AG04449 (cell line): Measurements from ENCODE around the gene CDH13.

Source experiments
- CTCF ChIA-PET: fragments of 350-600 bp; formaldehyde crosslinking; extraction: SDS; loops from one replicate; lab custom pipeline; 2021; ENCODE audit warnings: antibody characterized with exemption; lab: Yijun Ruan, JAX
- POLR2A ChIA-PET: fragments of 400-600, 350-600 bp; formaldehyde crosslinking; extraction: SDS; loops from one replicate; lab custom pipeline; 2020; ENCODE audit warnings: antibody characterized with exemption, inconsistent platforms; lab: Yijun Ruan, JAX
- DNase-seq: peaks from one replicate; pipeline ENCODE4 v3.0.0-alpha.2; 2010; ENCODE audit warnings: low read depth, low spot score
- H3K4me3 ChIP-seq: 2 replicates; pipeline ENCODE4 v1.5.1; 2011; ENCODE audit warnings: low read depth, mild to moderate bottlenecking, control low read depth, low read length
- TF ChIP-seq, protein P1 (sequence below): IDR thresholded peaks from one replicate; pipeline ENCODE4 v1.5.1; 2011; ENCODE audit warnings: mild to moderate bottlenecking, moderate library complexity, low read length, control low read depth, inconsistent platforms; ENCODE audit not compliant: insufficient read depth; ENCODE audit errors: missing control alignments

CDH13 gene

DNA sequence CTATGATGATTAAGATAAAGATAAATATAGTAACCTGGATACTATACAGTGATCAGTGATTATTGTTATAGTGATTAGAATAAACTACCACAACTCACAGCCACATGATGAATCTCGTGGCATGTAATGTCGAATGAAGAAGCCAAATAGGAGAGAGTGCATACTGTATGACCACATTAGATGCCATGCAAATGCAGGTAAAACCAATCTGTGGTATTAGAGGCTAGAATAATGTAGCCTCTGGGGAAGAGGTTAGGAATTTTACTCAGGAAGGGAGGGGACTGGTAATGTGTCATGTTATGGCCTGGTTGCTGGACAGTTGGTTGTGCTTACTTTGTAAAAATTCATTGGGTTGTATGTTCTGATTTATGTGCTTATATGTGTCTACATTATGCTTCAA is 402.7 kb downstream of the CDH13 start:
- POLR2A ChIA-PET, result no interaction called here

DNA sequence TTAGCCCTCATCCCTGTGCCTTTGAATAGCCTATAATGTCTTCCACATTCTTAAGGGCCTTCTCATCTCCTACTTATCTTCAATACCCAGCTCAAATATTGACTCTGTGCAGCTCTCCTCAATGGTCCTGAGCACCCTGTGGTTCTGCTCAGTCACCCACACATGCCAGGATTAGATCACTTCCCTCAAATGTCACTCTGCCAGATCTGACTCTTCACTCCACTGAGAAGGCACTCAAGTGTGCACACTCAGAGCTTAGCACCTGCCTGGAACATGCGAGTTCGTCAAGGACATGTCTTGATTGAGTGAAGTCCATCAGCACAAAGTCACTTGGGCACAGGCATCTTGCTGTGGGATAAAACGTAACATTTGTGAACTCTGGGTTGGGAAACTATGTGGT is 404.8 kb downstream of the CDH13 start:
- ChIA-PET POLR2A (no interaction called here), CTCF (no interaction called here)
- DNase-seq, result no peak
- TF ChIP-seq, protein P1, sequence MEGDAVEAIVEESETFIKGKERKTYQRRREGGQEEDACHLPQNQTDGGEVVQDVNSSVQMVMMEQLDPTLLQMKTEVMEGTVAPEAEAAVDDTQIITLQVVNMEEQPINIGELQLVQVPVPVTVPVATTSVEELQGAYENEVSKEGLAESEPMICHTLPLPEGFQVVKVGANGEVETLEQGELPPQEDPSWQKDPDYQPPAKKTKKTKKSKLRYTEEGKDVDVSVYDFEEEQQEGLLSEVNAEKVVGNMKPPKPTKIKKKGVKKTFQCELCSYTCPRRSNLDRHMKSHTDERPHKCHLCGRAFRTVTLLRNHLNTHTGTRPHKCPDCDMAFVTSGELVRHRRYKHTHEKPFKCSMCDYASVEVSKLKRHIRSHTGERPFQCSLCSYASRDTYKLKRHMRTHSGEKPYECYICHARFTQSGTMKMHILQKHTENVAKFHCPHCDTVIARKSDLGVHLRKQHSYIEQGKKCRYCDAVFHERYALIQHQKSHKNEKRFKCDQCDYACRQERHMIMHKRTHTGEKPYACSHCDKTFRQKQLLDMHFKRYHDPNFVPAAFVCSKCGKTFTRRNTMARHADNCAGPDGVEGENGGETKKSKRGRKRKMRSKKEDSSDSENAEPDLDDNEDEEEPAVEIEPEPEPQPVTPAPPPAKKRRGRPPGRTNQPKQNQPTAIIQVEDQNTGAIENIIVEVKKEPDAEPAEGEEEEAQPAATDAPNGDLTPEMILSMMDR, result no peak
- no peak overlapping the region for H3K4me3 ChIP-seq

More for the DNA sequence above, 402.7 kb downstream of the CDH13 start:
- CTCF ChIA-PET, result no interaction called here
- H3K4me3 ChIP-seq, result no peak overlapping the region
- DNase-seq, result no peak
- TF ChIP-seq, protein P1, result no peak

DNA sequence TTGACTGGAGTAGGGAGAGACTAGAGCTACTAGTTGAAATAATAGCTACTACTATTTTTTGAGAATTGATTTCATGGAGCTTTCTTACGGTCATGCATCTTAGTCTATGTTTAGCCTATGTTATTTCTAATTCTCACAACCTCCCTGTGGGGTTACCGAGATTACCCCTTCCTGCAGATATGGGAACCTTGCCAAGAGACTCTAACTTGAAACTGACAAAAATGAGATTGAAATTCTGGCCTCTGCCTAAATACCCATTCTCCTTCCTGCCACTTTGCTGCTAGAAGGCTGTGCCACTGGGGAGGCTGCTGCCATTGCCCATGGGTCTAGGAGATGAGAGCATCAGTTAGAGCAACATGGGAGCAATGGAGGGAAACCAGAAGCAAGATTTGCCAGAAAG is 410.3 kb downstream of the CDH13 start:
- CTCF ChIA-PET, result no interaction called here
- TF ChIP-seq, protein P1, result no peak
- POLR2A ChIA-PET, result no interaction called here
- no peak overlapping the region for H3K4me3 ChIP-seq
- DNase-seq, result no peak

DNA sequence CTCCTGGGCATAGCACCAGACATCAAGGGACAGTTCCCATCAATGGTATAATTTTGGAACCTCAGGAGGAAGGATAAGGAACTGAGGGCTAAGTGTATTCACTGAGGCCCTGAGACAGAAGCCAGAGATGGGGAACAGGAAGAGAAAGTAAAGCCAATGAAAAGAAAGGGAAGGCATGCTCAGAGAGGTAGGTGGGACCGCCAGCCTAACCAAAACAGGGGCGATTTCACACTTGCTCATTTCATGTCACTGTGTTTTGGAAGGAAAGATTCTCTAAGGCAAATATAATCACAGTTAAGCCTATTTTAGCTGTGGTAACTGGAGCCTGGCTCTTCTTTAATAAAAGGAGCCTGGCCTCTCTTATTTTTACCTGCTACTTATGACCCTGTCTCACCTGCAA is 411.1 kb downstream of the CDH13 start:
- ChIA-PET POLR2A (no interaction called here), CTCF (no interaction called here)
- DNase-seq, result no peak
- no peak overlapping the region for H3K4me3 ChIP-seq
- TF ChIP-seq, protein P1, result no peak

DNA sequence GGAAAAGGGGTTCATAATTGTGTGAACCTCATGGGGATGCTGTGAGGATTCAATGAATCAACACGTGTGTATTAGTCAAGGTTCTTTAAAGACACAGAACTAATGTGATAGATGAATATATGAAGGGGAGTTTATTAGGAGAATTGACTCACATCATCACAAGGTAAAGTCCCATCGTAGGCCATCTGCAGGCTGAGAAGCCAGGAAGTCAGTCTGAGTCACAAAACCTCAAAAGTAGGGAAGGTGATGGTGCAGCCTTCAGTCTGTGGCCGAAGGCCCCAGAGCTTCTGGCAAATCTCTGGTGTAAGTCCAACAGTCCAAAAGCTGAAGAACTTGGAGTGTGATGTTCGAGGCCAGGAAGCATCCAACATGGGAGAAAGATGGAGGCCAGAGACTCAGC is 413.4 kb downstream of the CDH13 start:
- no peak overlapping the region for H3K4me3 ChIP-seq
- CTCF ChIA-PET, result no interaction called here
- no peak for DNase-seq
- POLR2A ChIA-PET, result no interaction called here
- TF ChIP-seq, protein P1, result no peak

DNA sequence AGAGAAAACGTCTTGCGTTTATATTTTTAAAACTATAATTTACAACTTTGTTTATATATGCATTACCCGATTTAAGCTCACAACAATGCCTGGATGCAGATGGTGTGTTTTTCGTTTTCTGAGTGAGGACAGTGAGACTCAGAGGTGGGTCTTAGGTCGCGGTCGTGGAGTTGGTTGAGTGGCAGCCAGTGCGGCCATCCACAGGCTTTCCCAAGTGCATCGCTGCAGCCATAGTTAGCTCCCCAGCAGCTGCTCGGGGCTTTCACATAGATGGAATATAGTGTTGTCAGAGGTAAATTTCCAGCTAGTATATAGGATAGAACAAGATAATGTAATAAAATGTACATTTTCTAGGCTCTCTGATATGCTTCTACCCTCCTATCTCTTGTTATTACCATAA is 417.8 kb downstream of the CDH13 start:
- ChIA-PET POLR2A (no interaction called here), CTCF (no interaction called here)
- no peak overlapping the region for H3K4me3 ChIP-seq
- DNase-seq, result no peak
- TF ChIP-seq, protein P1, result no peak
